Rectal smooth muscle tissue (tissue), 1 donor: ENCODE measurements around the gene NXF1.

Experiments
- H3K27ac ChIP-seq: one replicate; pipeline ENCODE4 v1.7.0; 2013; ENCODE audit warnings: low read depth, low read length, inconsistent platforms
- H3K27me3 ChIP-seq: one replicate; pipeline ENCODE4 v1.7.0; 2013; ENCODE audit warnings: low read length; ENCODE audit not compliant: control insufficient read depth, insufficient read depth
- H3K36me3 ChIP-seq: one replicate; pipeline ENCODE4 v1.7.0; 2013; ENCODE audit warnings: low read length; ENCODE audit not compliant: control insufficient read depth, insufficient read depth
- H3K4me1 ChIP-seq: one replicate; pipeline ENCODE4 v1.7.0; 2013; ENCODE audit warnings: low read length; ENCODE audit not compliant: control insufficient read depth, insufficient read depth
- H3K4me3 ChIP-seq: one replicate; pipeline ENCODE4 v1.7.0; 2013; ENCODE audit warnings: low read length
- H3K9ac ChIP-seq: one replicate; pipeline ENCODE4 v1.7.0; 2013; ENCODE audit warnings: low read length

Gene NXF1

GRCh38 chr11:62805076-62805892 lies at the start of gene NXF1:
TSS of gene NXF1 (minus strand) at chr11:62805440. CDS start at chr11:62805356, 84 bp downstream.
- Histone ChIP-seq H3K4me1 (peaks cover 11% of the 10 kb centered on the region), H3K9ac (peak within 1 kb of the TSS; percentile 91), H3K27ac (peak within 1 kb of the TSS; percentile 91), H3K4me3 (peak within 1 kb of the TSS; percentile 95), H3K27me3 (no peaks in the 10 kb centered on the region), H3K36me3 (peaks cover 28% of the 10 kb centered on the region)

DNA sequence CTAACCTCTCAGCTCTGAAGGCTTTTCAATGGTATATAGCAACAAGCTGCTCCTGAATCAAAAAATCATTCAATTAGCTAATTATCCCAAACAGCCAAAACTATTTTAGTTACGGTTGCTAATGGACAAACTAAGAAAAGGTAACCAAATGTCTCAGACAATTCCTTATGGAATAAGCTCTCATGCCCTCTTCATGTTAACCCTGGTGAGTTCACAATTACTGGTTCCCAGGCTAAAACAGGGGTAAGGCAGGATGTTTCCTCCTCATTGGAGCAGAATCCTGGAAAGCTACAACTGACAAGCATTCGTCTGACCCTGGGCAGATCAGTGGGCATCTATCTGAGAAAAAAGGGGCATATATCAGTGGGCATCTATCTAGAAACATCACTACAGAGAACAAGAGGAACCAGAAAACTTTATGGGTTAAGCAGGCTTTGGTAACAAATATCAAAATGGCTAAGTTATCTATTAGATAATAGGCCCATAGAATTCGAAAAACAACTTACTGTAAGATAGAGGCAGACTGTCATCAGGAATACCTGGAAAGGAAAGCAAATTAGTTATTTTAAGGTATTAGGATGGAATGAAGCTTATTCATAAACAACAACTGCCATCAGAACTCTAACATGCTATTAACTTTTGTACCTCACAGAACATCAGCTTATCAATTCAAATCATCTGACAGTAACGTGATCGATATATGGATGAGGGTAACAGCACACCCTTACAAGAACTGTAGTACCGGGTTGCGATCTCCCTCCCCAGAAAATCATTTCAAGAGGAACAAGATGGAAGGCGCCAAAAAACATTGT lies 49.0 kb upstream of the NXF1 start:
- no peak overlapping the region for H3K27ac ChIP-seq

DNA sequence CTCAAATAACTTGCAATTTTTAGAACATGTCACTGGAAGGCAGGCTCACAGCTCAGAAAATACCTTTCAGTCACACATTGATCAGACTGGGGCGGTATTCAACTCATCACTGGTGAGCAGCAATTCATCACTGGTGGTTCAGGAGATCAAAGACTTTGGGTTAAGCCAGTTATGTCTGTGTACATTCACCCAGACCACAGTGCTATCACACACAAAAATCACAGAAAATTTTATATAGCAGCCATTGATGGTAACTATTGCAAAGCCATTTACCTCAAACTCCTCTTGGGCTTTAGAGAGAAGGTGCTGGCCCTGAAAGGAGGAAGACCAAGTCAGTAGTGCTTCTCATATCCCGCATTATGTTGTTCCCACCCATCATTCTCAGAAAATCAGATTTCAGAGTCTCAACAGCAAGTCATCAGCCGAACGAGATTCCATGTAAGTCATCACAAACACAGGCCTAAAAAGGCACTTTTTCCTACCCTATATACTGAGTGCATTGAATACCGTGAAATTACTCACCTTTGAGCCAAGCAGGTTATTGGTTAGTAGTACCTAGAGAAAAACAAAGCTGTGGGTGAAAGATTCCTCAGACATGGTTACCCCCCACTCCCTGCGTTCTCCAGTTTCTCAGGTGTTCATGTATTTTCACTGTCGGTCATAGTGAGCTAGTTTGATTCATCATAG lies 48.2 kb upstream of the NXF1 start:
- Histone ChIP-seq H3K4me1 (peaks cover 17% of the 10 kb centered on the region), H3K27ac (no peak overlapping the region), H3K36me3 (peaks cover 17% of the 10 kb centered on the region), H3K9ac (no peak overlapping the region), H3K4me3 (peak overlapping the region; percentile 39), H3K27me3 (no peaks in the 10 kb centered on the region)

More for the DNA sequence above, 49.0 kb upstream of the NXF1 start:
- Histone ChIP-seq H3K9ac (no peak overlapping the region), H3K27me3 (no peaks in the 10 kb centered on the region), H3K4me1 (peaks cover 17% of the 10 kb centered on the region), H3K36me3 (peaks cover 17% of the 10 kb centered on the region), H3K4me3 (peak overlapping the region; percentile 83)

DNA sequence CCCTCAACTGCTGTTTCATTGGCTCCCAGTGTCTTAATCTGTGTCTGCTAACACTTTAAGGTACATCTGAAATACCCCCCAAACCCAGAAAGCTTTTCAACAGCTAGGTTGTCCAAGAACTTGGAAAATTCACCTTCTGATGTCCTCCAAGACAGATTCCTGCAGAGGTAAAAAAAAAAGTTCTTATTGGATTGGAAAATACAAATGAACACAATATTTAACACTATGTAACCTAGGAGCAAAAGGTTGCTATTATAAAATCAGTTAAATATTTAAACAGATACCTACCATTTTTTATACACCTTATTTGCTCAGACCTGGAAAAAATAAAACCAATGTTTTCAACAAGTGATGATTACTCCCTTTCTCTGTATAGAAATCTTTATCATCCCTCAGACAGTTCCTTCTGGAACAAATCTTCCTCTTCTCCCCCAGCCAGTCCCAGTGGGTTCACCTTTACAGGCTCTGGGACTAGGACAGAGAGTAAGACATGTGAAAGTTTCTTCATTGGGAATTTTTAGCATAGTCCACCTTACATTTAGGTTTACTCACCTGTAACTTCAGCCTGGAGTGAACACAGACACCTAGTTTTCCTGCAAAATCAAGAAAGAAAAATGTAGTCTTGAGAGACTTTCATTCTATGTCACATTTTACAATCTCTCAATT lies 47.4 kb upstream of the NXF1 start:
- Histone ChIP-seq H3K9ac (no peak overlapping the region), H3K4me3 (no peak overlapping the region), H3K4me1 (peaks cover 17% of the 10 kb centered on the region)

GRCh38 chr11:62851807-62852522 lies 46.7 kb upstream of the NXF1 start:
- no peak overlapping the region for H3K9ac ChIP-seq
- no peaks in the 10 kb centered on the region for H3K27me3 ChIP-seq
- H3K4me3 ChIP-seq = no peak overlapping the region
- peaks cover 17% of the 10 kb centered on the region for H3K4me1 ChIP-seq
- H3K36me3 ChIP-seq = peaks cover 17% of the 10 kb centered on the region
- H3K27ac ChIP-seq = no peak overlapping the region

More for the DNA sequence above, 47.4 kb upstream of the NXF1 start:
- H3K27ac ChIP-seq = no peak overlapping the region
- no peaks in the 10 kb centered on the region for H3K27me3 ChIP-seq
- H3K36me3 ChIP-seq = peaks cover 17% of the 10 kb centered on the region

GRCh38 chr11:62850911-62851806 lies 45.9 kb upstream of the NXF1 start:
- H3K4me1 ChIP-seq = peaks cover 17% of the 10 kb centered on the region
- H3K9ac ChIP-seq = no peak overlapping the region
- H3K27ac ChIP-seq = no peak overlapping the region
- peaks cover 17% of the 10 kb centered on the region for H3K36me3 ChIP-seq
- H3K27me3 ChIP-seq = no peaks in the 10 kb centered on the region
- no peak overlapping the region for H3K4me3 ChIP-seq

GRCh38 chr11:62847767-62848314 lies 42.6 kb upstream of the NXF1 start:
- H3K36me3 ChIP-seq = peaks cover 9% of the 10 kb centered on the region
- no peaks in the 10 kb centered on the region for H3K4me1 ChIP-seq
- H3K9ac ChIP-seq = no peak overlapping the region

GRCh38 chr11:62846177-62846576 lies 40.9 kb upstream of the NXF1 start:
- Histone ChIP-seq H3K9ac (no peak overlapping the region), H3K27ac (no peak overlapping the region), H3K36me3 (no peaks in the 10 kb centered on the region), H3K4me3 (no peak overlapping the region), H3K27me3 (no peaks in the 10 kb centered on the region), H3K4me1 (peaks cover 9% of the 10 kb centered on the region)

More at GRCh38 chr11:62847767-62848314, 42.6 kb upstream of the NXF1 start:
- no peak overlapping the region for H3K27ac ChIP-seq
- no peaks in the 10 kb centered on the region for H3K27me3 ChIP-seq
- H3K4me3 ChIP-seq = no peak overlapping the region

DNA sequence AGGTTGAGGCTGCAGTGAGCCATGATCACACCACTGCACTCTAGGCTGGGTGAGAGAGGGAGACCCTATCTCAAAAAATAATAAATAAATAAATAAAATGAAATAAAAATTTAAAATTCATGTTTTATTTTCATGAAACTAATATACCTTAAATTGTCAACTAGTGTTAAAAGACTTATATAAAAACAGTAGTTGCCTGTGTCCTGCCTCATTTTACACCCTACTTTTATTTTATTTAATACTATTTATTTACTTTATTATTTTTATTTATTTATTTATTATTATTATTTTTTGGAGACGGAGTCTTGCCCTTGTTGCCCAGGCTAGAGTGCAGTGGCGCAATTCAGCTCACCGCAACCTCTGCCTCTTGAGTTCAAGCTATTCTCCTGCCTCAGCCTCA lies 38.9 kb upstream of the NXF1 start:
- H3K4me3 ChIP-seq = no peak overlapping the region
- no peaks in the 10 kb centered on the region for H3K27me3 ChIP-seq
- peaks cover 9% of the 10 kb centered on the region for H3K4me1 ChIP-seq
- H3K27ac ChIP-seq = no peak overlapping the region
- H3K36me3 ChIP-seq = no peaks in the 10 kb centered on the region
- no peak overlapping the region for H3K9ac ChIP-seq

DNA sequence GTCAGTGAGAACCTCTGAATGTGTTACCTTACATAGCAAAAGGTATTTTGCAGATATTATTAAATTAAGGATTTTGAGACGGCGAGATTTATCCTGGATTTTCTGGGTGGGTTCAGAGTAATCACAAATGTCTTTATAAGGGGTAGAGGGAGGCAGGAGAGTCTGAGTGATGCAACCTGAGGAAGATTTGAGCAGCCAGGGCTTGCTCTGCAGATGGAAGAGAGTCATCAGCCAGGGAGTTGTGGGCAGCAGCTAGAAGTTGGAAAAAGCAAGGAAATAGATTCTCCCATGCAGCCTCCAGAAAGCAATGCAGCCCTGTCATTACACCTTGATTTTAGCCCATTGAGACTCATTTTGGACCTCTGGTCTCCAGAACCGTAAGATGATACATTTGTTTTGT lies 38.2 kb upstream of the NXF1 start:
- Histone ChIP-seq H3K27me3 (no peaks in the 10 kb centered on the region), H3K4me3 (no peak overlapping the region), H3K36me3 (no peaks in the 10 kb centered on the region), H3K27ac (no peak overlapping the region), H3K9ac (no peak overlapping the region), H3K4me1 (peaks cover 12% of the 10 kb centered on the region)
